SU-DHL-6 (cell line): ENCODE results near the gene DOCK1.

Experiments used
- H2AFZ ChIP-seq: fragments of 200-600 bp; sonication (generic); 2 replicates; pipeline ENCODE4 v1.6.1; 2014; ENCODE audit warnings: low read depth, mild to moderate bottlenecking, moderate library complexity, mixed read lengths, antibody characterized with exemption, low read length; ENCODE audit not compliant: severe bottlenecking
- H3F3A ChIP-seq: fragments of 200-600 bp; shearing (Covaris generic); 2 replicates; pipeline ENCODE4 v1.6.0; 2016; ENCODE audit warnings: antibody characterized with exemption, mild to moderate bottlenecking; ENCODE audit not compliant: insufficient read depth
- H3K27ac ChIP-seq: fragments of 200-600 bp; sonication (generic); 2 replicates; pipeline ENCODE4 v1.5.1; 2016; ENCODE audit warnings: low read depth, mild to moderate bottlenecking, low read length, moderate library complexity, mixed read lengths
- H3K27me3 ChIP-seq: fragments of 200-600 bp; sonication (generic), shearing (Covaris generic); 2 replicates; pipeline ENCODE4 v1.6.0; 2014; ENCODE audit warnings: mild to moderate bottlenecking, low read length
- H3K36me3 ChIP-seq: fragments of 200-600 bp; sonication (generic); 2 replicates; pipeline ENCODE4 v1.6.1; 2014; ENCODE audit warnings: mild to moderate bottlenecking, low read length, mixed read lengths
- H3K4me2 ChIP-seq: fragments of 300-600, 200-600 bp; shearing (Covaris generic), sonication (generic); 2 replicates; pipeline ENCODE4 v1.6.0; 2014; ENCODE audit warnings: low read length, low read depth, mild to moderate bottlenecking; ENCODE audit not compliant: poor library complexity, severe bottlenecking
- H3K4me3 ChIP-seq: fragments of 200-600 bp; sonication (generic); 2 replicates; pipeline ENCODE4 v1.5.1; 2014; ENCODE audit warnings: antibody characterized with exemption, low read length, mild to moderate bottlenecking, mixed read lengths; ENCODE audit not compliant: insufficient read depth, poor library complexity, severe bottlenecking
- H3K79me2 ChIP-seq: fragments of 200-600 bp; sonication (generic); 2 replicates; pipeline ENCODE4 v1.6.1; 2014; ENCODE audit warnings: mild to moderate bottlenecking, low read length, moderate library complexity; ENCODE audit not compliant: insufficient read depth
- H3K9ac ChIP-seq: fragments of 200-600 bp; sonication (generic); 2 replicates; pipeline ENCODE4 v1.7.0; 2014; ENCODE audit warnings: mild to moderate bottlenecking, low read length
- H3K9me2 ChIP-seq: fragments of 200-600 bp; sonication (generic); replicated peaks from 2 replicates; pipeline ENCODE4 v1.6.1; 2014; ENCODE audit warnings: low read length; ENCODE audit not compliant: insufficient read depth
- H3K9me3 ChIP-seq: fragments of 200-600 bp; sonication (generic); 2 replicates; pipeline ENCODE4 v1.6.1; 2014; ENCODE audit warnings: low read length, mixed read lengths; ENCODE audit not compliant: insufficient read depth
- H4K20me1 ChIP-seq: fragments of 200-600 bp; sonication (generic); 2 replicates; pipeline ENCODE4 v1.6.1; 2014; ENCODE audit warnings: low read depth, mild to moderate bottlenecking, antibody characterized with exemption, low read length, moderate library complexity, mixed read lengths
- CTCF ChIP-seq: fragments of 200-600 bp; sonication (generic); IDR thresholded peaks from one replicate; pipeline ENCODE4 v1.5.1; 2017; ENCODE audit warnings: antibody characterized with exemption, mild to moderate bottlenecking, low read length, moderate library complexity; ENCODE audit not compliant: insufficient read depth, poor library complexity, severe bottlenecking
- EZH2phosphoT487 ChIP-seq: fragments of 200-600 bp; sonication (generic), shearing (Covaris generic); conservative IDR thresholded peaks from 2 replicates; pipeline ENCODE4 v1.6.1; 2018; ENCODE audit warnings: mild to moderate bottlenecking, antibody characterized with exemption, low read length, moderate library complexity, mixed read lengths

The DOCK1 gene

GRCh38 chr10:127456122-127456521, 550.9 kb downstream of the DOCK1 start:
- Histone ChIP-seq H3K4me3 (no peak overlapping the region), H3K9me3 (no peaks in the 10 kb centered on the region), H3K9me2 (no peaks in the 10 kb centered on the region), H3F3A (no peaks in the 10 kb centered on the region), H3K36me3 (no peaks in the 10 kb centered on the region), H3K9ac (no peak overlapping the region), H2AFZ (no peak overlapping the region), H3K27me3 (no peaks in the 10 kb centered on the region), H3K27ac (no peak overlapping the region), H4K20me1 (no peaks in the 10 kb centered on the region), H3K4me2 (no peak overlapping the region), H3K79me2 (no peaks in the 10 kb centered on the region)
- TF ChIP-seq CTCF, result no peak
- TF ChIP-seq EZH2phosphoT487, result no peak

- no peaks in the 10 kb centered on the region for H3K9me2 ChIP-seq
- H3K27me3 ChIP-seq, result no peaks in the 10 kb centered on the region
- H3K79me2 ChIP-seq, result no peaks in the 10 kb centered on the region
- H3K9ac ChIP-seq, result no peak overlapping the region
- H3K4me3 ChIP-seq, result no peak overlapping the region
- TF ChIP-seq CTCF (no peak), EZH2phosphoT487 (no peak)
- H3K4me2 ChIP-seq, result no peak overlapping the region
- no peaks in the 10 kb centered on the region for H3F3A ChIP-seq
- no peak overlapping the region for H2AFZ ChIP-seq
- no peaks in the 10 kb centered on the region for H3K9me3 ChIP-seq
- H4K20me1 ChIP-seq, result no peaks in the 10 kb centered on the region
- no peaks in the 10 kb centered on the region for H3K36me3 ChIP-seq
- H3K27ac ChIP-seq, result no peak overlapping the region
Observed at GRCh38 chr10:127458016-127458810, 553.0 kb downstream of the DOCK1 start.

GRCh38 chr10:127458829-127459228, 553.6 kb downstream of the DOCK1 start:
- Histone ChIP-seq H3K27ac (no peak overlapping the region), H3K9me2 (no peaks in the 10 kb centered on the region), H3K27me3 (no peaks in the 10 kb centered on the region), H3K4me2 (no peak overlapping the region), H3K79me2 (no peaks in the 10 kb centered on the region), H4K20me1 (no peaks in the 10 kb centered on the region), H3K9ac (no peak overlapping the region), H3K9me3 (no peaks in the 10 kb centered on the region), H3K36me3 (no peaks in the 10 kb centered on the region), H2AFZ (no peak overlapping the region), H3F3A (no peaks in the 10 kb centered on the region), H3K4me3 (no peak overlapping the region)
- TF ChIP-seq EZH2phosphoT487, result no peak
- no peak for TF ChIP-seq CTCF
